Small intestine (tissue), 7 donors: Measurements from ENCODE around the gene HMX3. TPM values are rescaled to one million over a fixed set of nuclear protein-coding genes. Genes with fewer than 3 reads are reported as not detected.

Experiments
- DNase-seq, 2 donors: peaks; one replicate each; pipeline versions ENCODE4 v3.0.0 to v3.0.0-alpha.2; 2013
- FAIRE-seq: peaks from 2 replicates; lab custom pipeline; 2012; peaks lifted over from hg19 to GRCh38; lab: Jason Lieb, UNC
- H3K27ac ChIP-seq, 3 donors: one replicate each; pipeline ENCODE4 v1.5.1; 2013; ENCODE audit warnings: low read length in 2 of 3, mild to moderate bottlenecking in 2 of 3, control low read depth in 1 of 3, inconsistent platforms in 1 of 3, low read depth in 1 of 3, moderate library complexity in 1 of 3
- H3K27me3 ChIP-seq, 3 donors: one replicate each; pipeline ENCODE4 v1.6.1; 2013; ENCODE audit warnings: low read length in 3 of 3, inconsistent platforms in 1 of 3; ENCODE audit not compliant: control insufficient read depth in 3 of 3, insufficient read depth in 3 of 3
- H3K36me3 ChIP-seq, 3 donors: one replicate each; pipeline ENCODE4 v1.6.1; 2013; ENCODE audit warnings: low read length in 3 of 3, inconsistent platforms in 1 of 3, low read depth in 1 of 3, mild to moderate bottlenecking in 1 of 3, moderate library complexity in 1 of 3; ENCODE audit not compliant: control insufficient read depth in 3 of 3, insufficient read depth in 2 of 3
- H3K4me1 ChIP-seq, 3 donors: one replicate each; pipeline ENCODE4 v1.6.1; 2013; ENCODE audit warnings: low read length in 2 of 3, inconsistent platforms in 1 of 3, low read depth in 1 of 3, mild to moderate bottlenecking in 1 of 3, moderate library complexity in 1 of 3; ENCODE audit not compliant: control insufficient read depth in 3 of 3, insufficient read depth in 2 of 3
- H3K4me3 ChIP-seq, 3 donors: one replicate each; pipeline ENCODE4 v1.5.1; 2013; ENCODE audit warnings: low read length in 3 of 3, control low read depth in 1 of 3, inconsistent platforms in 1 of 3, low read depth in 1 of 3, mild to moderate bottlenecking in 1 of 3, moderate library complexity in 1 of 3
- H3K9me3 ChIP-seq, 2 donors: one replicate each; pipeline ENCODE4 v1.6.1; 2013; ENCODE audit warnings: low read depth in 1 of 2, low read length in 1 of 2; ENCODE audit not compliant: control insufficient read depth in 2 of 2, insufficient read depth in 1 of 2
- WGBS, 3 donors: extraction: QIAGEN DNeasy Blood & Tissue Kit; methylation state at CpG; one replicate each; pipeline ENCODE4 v1.1.7; 2013; 5-methylcytosine and 5-hydroxymethylcytosine counted together
- polyA plus RNA-seq, 4 donors: library from polyadenylated mRNA; stranded (reverse) in 3 of 4; unstranded in 1 of 4; fragments of 200-250 nt in 3 of 4; fragments of 120-200 nt in 1 of 4; gene quantifications; one replicate each; pipeline versions ENCODE4 v1.2.1 to v1.2.3, GENCODE V29; 2013
- donor health status: healthy with polysubstance abuse.
- donor health status: control.
- donor health status: control.
- donor health status: Bipolar disorder and iron deficiency.
- donor health status: healthy.

The HMX3 gene
- polyA plus RNA-seq, 4 donors: 0.31 to 0.51 TPM; not detected in 2

GRCh38 chr10:123139165-123139520 lies 3.4 kb downstream of the HMX3 start:
- Histone ChIP-seq H3K27ac (no peak overlapping the region), H3K9me3 (no peaks in the 10 kb centered on the region), H3K4me3 (no peak overlapping the region), H3K36me3 (no peaks in the 10 kb centered on the region), H3K27me3 (peaks cover 46 to 95% (median 65%) of the 10 kb centered on the region in 3 donors), H3K4me1 (peaks cover 0 to 4% (median 0%) of the 10 kb centered on the region in 3 donors)
- no peak for FAIRE-seq
- DNase-seq: no peak
- WGBS, 3 donors: 2 to 7% (median 5%) methylated on average over 7 of the region's 7 CpGs

GRCh38 chr10:123139521-123140163 lies 3.9 kb downstream of the HMX3 start:
- DNase-seq (peak; percentile 62 to 68), FAIRE-seq (no peak)
- peak overlapping the region in 1 of 3 donors; percentile 18 for H3K4me3 ChIP-seq
- H3K36me3 ChIP-seq: no peaks in the 10 kb centered on the region
- H3K27me3 ChIP-seq: peaks cover 42 to 95% (median 64%) of the 10 kb centered on the region in 3 donors
- H3K4me1 ChIP-seq: peaks cover 0 to 4% (median 0%) of the 10 kb centered on the region in 3 donors
- H3K27ac ChIP-seq: no peak overlapping the region
- WGBS, 3 donors: 3 to 5% (median 4%) methylated on average over 32 of the region's 32 CpGs
- no peaks in the 10 kb centered on the region for H3K9me3 ChIP-seq

- FAIRE-seq: no peak
Measured at GRCh38 chr10:123140164-123140982, 4.6 kb downstream of the HMX3 start.

GRCh38 chr10:123140983-123141390 lies 5.2 kb downstream of the HMX3 start:
- DNase-seq (no peak), FAIRE-seq (no peak)
- Histone ChIP-seq H3K4me1 (peaks cover 0 to 4% (median 0%) of the 10 kb centered on the region in 3 donors), H3K27ac (no peak overlapping the region), H3K27me3 (peaks cover 32 to 98% (median 67%) of the 10 kb centered on the region in 3 donors), H3K36me3 (no peaks in the 10 kb centered on the region), H3K4me3 (no peak overlapping the region), H3K9me3 (no peaks in the 10 kb centered on the region)
- 5 to 11% (median 7%) methylated on average over 6 of the region's 6 CpGs for WGBS, 3 donors

More at GRCh38 chr10:123140164-123140982, 4.6 kb downstream of the HMX3 start:
- Histone ChIP-seq H3K4me3 (peak overlapping the region in 1 of 3 donors; percentile 18), H3K4me1 (peaks cover 0 to 4% (median 0%) of the 10 kb centered on the region in 3 donors), H3K27ac (no peak overlapping the region), H3K9me3 (no peaks in the 10 kb centered on the region), H3K36me3 (no peaks in the 10 kb centered on the region), H3K27me3 (peaks cover 39 to 97% (median 64%) of the 10 kb centered on the region in 3 donors)
- WGBS, 3 donors: 3 to 6% (median 5%) methylated on average over 42 to 43 of the region's 43 CpGs
- DNase-seq: no peak

GRCh38 chr10:123141791-123142700 lies 6.3 kb downstream of the HMX3 start:
- DNase-seq: no peak
- no peaks in the 10 kb centered on the region for H3K36me3 ChIP-seq
- no peak for FAIRE-seq
- H3K4me1 ChIP-seq: peaks cover 0 to 4% (median 0%) of the 10 kb centered on the region in 3 donors
- 8 to 15% (median 14%) methylated on average over 32 to 38 of the region's 38 CpGs for WGBS, 3 donors
- H3K27ac ChIP-seq: no peak overlapping the region
- peaks cover 27 to 99% (median 70%) of the 10 kb centered on the region in 3 donors for H3K27me3 ChIP-seq
- H3K4me3 ChIP-seq: no peak overlapping the region
- H3K9me3 ChIP-seq: no peaks in the 10 kb centered on the region

GRCh38 chr10:123142701-123143161 lies 7.0 kb downstream of the HMX3 start:
- H3K9me3 ChIP-seq: peaks cover 0 to 3% of the 10 kb centered on the region in 2 donors
- H3K36me3 ChIP-seq: no peaks in the 10 kb centered on the region
- DNase-seq (no peak), FAIRE-seq (no peak)
- H3K27ac ChIP-seq: no peak overlapping the region
- WGBS, 3 donors: 3 to 15% (median 5%) methylated on average over 31 to 33 of the region's 33 CpGs
- peaks cover 27 to 99% (median 71%) of the 10 kb centered on the region in 3 donors for H3K27me3 ChIP-seq
- peaks cover 0 to 4% (median 0%) of the 10 kb centered on the region in 3 donors for H3K4me1 ChIP-seq
- no peak overlapping the region for H3K4me3 ChIP-seq

- H3K4me1 ChIP-seq: peaks cover 0 to 4% (median 0%) of the 10 kb centered on the region in 3 donors
- H3K27ac ChIP-seq: no peak overlapping the region
Measured at GRCh38 chr10:123143162-123143824, 7.5 kb downstream of the HMX3 start.

More at GRCh38 chr10:123143162-123143824, 7.5 kb downstream of the HMX3 start:
- Histone ChIP-seq H3K36me3 (no peaks in the 10 kb centered on the region), H3K9me3 (peaks cover 0 to 3% of the 10 kb centered on the region in 2 donors), H3K4me3 (no peak overlapping the region), H3K27me3 (peaks cover 31 to 99% (median 75%) of the 10 kb centered on the region in 3 donors)
- DNase-seq (no peak), FAIRE-seq (no peak)
- 5 to 12% (median 8%) methylated on average over 31 to 33 of the region's 33 CpGs for WGBS, 3 donors
